Measurements from ENCODE around the gene LRRC28. TPM values are rescaled to one million over a fixed set of nuclear protein-coding genes. Genes with fewer than 3 reads are reported as not detected.
"Not testable (repeated sequence)": the region's sequence is repeated elsewhere in the genome, so short reads cannot be mapped to it uniquely, and the experiment has no call there.

Gene LRRC28
- total RNA-seq, 1 donor from 2014 or later, result 13.6 TPM

- Mint-ChIP-seq H3K36me3 (ENCODE audit: low read depth) (no peaks in the 10 kb centered on the region), H3K27ac (no peak overlapping the region), H3K9me3 (peaks cover 3% of the 10 kb centered on the region), H3K4me3 (no peak overlapping the region), H3K27me3 (ENCODE audit: insufficient read depth) (no peaks in the 10 kb centered on the region), H3K4me1 (ENCODE audit: low read depth) (peaks cover 2% of the 10 kb centered on the region)
- intact Hi-C loops (cut with micrococcal nuclease), result no loop called here
- no peak for DNase-seq (ENCODE audit: low spot score)
These were observed 148.3 kb downstream of the LRRC28 start for GRCh38 chr15:99399618-99400017.

GRCh38 chr15:99401216-99401615 lies 149.9 kb downstream of the LRRC28 start:
- DNase-seq (ENCODE audit: low spot score); H3K4me3 Mint-ChIP-seq; intact Hi-C loops (cut with micrococcal nuclease); H3K27ac Mint-ChIP-seq; H3K36me3 Mint-ChIP-seq (ENCODE audit: low read depth); H3K9me3 Mint-ChIP-seq; H3K27me3 Mint-ChIP-seq (ENCODE audit: insufficient read depth); H3K4me1 Mint-ChIP-seq (ENCODE audit: low read depth): not testable (repeated sequence)

GRCh38 chr15:99402014-99402729 lies 150.9 kb downstream of the LRRC28 start:
- H3K36me3 Mint-ChIP-seq (ENCODE audit: low read depth), result no peaks in the 10 kb centered on the region
- no peaks in the 10 kb centered on the region for H3K9me3 Mint-ChIP-seq
- no peaks in the 10 kb centered on the region for H3K4me1 Mint-ChIP-seq (ENCODE audit: low read depth)
- intact Hi-C loops (cut with micrococcal nuclease), result no loop called here
- no peak overlapping the region for H3K4me3 Mint-ChIP-seq
- no peak overlapping the region for H3K27ac Mint-ChIP-seq
- DNase-seq (ENCODE audit: low spot score), result no peak
- no peaks in the 10 kb centered on the region for H3K27me3 Mint-ChIP-seq (ENCODE audit: insufficient read depth)

- no peaks in the 10 kb centered on the region for H3K27me3 Mint-ChIP-seq (ENCODE audit: insufficient read depth)
These were observed 152.3 kb downstream of the LRRC28 start for GRCh38 chr15:99403597-99403996.

GRCh38 chr15:99404454-99404853 lies 153.2 kb downstream of the LRRC28 start:
- Mint-ChIP-seq H3K36me3 (ENCODE audit: low read depth) (no peaks in the 10 kb centered on the region), H3K27me3 (ENCODE audit: insufficient read depth) (no peaks in the 10 kb centered on the region), H3K4me3 (no peak overlapping the region), H3K9me3 (no peaks in the 10 kb centered on the region), H3K27ac (no peak overlapping the region), H3K4me1 (ENCODE audit: low read depth) (peaks cover 16% of the 10 kb centered on the region)
- intact Hi-C loops (cut with micrococcal nuclease), result no loop called here
- no peak for DNase-seq (ENCODE audit: low spot score)

More at GRCh38 chr15:99403597-99403996, 152.3 kb downstream of the LRRC28 start:
- H3K4me1 Mint-ChIP-seq (ENCODE audit: low read depth), result peaks cover 12% of the 10 kb centered on the region
- no peak overlapping the region for H3K27ac Mint-ChIP-seq
- no peaks in the 10 kb centered on the region for H3K36me3 Mint-ChIP-seq (ENCODE audit: low read depth)
- intact Hi-C loops (cut with micrococcal nuclease), result no loop called here
- no peak overlapping the region for H3K4me3 Mint-ChIP-seq
- DNase-seq (ENCODE audit: low spot score), result no peak
- H3K9me3 Mint-ChIP-seq, result no peaks in the 10 kb centered on the region

GRCh38 chr15:99406120-99406519 lies 154.8 kb downstream of the LRRC28 start:
- no peak overlapping the region for H3K27ac Mint-ChIP-seq
- no peak overlapping the region for H3K4me3 Mint-ChIP-seq
- peaks cover 23% of the 10 kb centered on the region for H3K4me1 Mint-ChIP-seq (ENCODE audit: low read depth)
- H3K36me3 Mint-ChIP-seq (ENCODE audit: low read depth), result no peaks in the 10 kb centered on the region
- DNase-seq (ENCODE audit: low spot score), result no peak
- intact Hi-C loops (cut with micrococcal nuclease), result no loop called here
- H3K9me3 Mint-ChIP-seq, result no peaks in the 10 kb centered on the region
- no peaks in the 10 kb centered on the region for H3K27me3 Mint-ChIP-seq (ENCODE audit: insufficient read depth)

GRCh38 chr15:99406716-99407487 lies 155.6 kb downstream of the LRRC28 start:
- Mint-ChIP-seq H3K27me3 (ENCODE audit: insufficient read depth) (no peaks in the 10 kb centered on the region), H3K36me3 (ENCODE audit: low read depth) (no peaks in the 10 kb centered on the region), H3K4me3 (no peak overlapping the region), H3K9me3 (no peaks in the 10 kb centered on the region), H3K27ac (no peak overlapping the region), H3K4me1 (ENCODE audit: low read depth) (peaks cover 23% of the 10 kb centered on the region)
- DNase-seq (ENCODE audit: low spot score), result no peak
- intact Hi-C loops (cut with micrococcal nuclease), result no loop called here

- H3K4me1 Mint-ChIP-seq (ENCODE audit: low read depth), result peaks cover 23% of the 10 kb centered on the region
- intact Hi-C loops (cut with micrococcal nuclease), result no loop called here
- DNase-seq (ENCODE audit: low spot score), result no peak
- H3K27me3 Mint-ChIP-seq (ENCODE audit: insufficient read depth), result no peaks in the 10 kb centered on the region
- H3K36me3 Mint-ChIP-seq (ENCODE audit: low read depth), result no peaks in the 10 kb centered on the region
- H3K4me3 Mint-ChIP-seq, result no peak overlapping the region
- H3K27ac Mint-ChIP-seq, result no peak overlapping the region
- no peaks in the 10 kb centered on the region for H3K9me3 Mint-ChIP-seq
These were observed 156.4 kb downstream of the LRRC28 start for GRCh38 chr15:99407716-99408115.

GRCh38 chr15:99408236-99409096 lies 157.2 kb downstream of the LRRC28 start:
- Mint-ChIP-seq H3K27me3 (ENCODE audit: insufficient read depth) (no peaks in the 10 kb centered on the region), H3K36me3 (ENCODE audit: low read depth) (no peaks in the 10 kb centered on the region), H3K4me3 (no peak overlapping the region), H3K9me3 (no peaks in the 10 kb centered on the region), H3K27ac (no peak overlapping the region), H3K4me1 (ENCODE audit: low read depth) (peaks cover 23% of the 10 kb centered on the region)
- no peak for DNase-seq (ENCODE audit: low spot score)
- intact Hi-C loops (cut with micrococcal nuclease), result no loop called here

- Mint-ChIP-seq H3K4me3 (no peak overlapping the region), H3K4me1 (ENCODE audit: low read depth) (peaks cover 23% of the 10 kb centered on the region), H3K27ac (no peak overlapping the region), H3K36me3 (ENCODE audit: low read depth) (no peaks in the 10 kb centered on the region), H3K27me3 (ENCODE audit: insufficient read depth) (no peaks in the 10 kb centered on the region), H3K9me3 (no peaks in the 10 kb centered on the region)
- intact Hi-C loops (cut with micrococcal nuclease), result no loop called here
- no peak for DNase-seq (ENCODE audit: low spot score)
These were observed 157.8 kb downstream of the LRRC28 start for GRCh38 chr15:99409097-99409473.

GRCh38 chr15:99409560-99409959 lies 158.3 kb downstream of the LRRC28 start:
- H3K4me3 Mint-ChIP-seq, result no peak overlapping the region
- intact Hi-C loops (cut with micrococcal nuclease), result no loop called here
- H3K9me3 Mint-ChIP-seq, result no peaks in the 10 kb centered on the region
- no peak overlapping the region for H3K27ac Mint-ChIP-seq
- no peak for DNase-seq (ENCODE audit: low spot score)
- peaks cover 23% of the 10 kb centered on the region for H3K4me1 Mint-ChIP-seq (ENCODE audit: low read depth)
- no peaks in the 10 kb centered on the region for H3K36me3 Mint-ChIP-seq (ENCODE audit: low read depth)
- H3K27me3 Mint-ChIP-seq (ENCODE audit: insufficient read depth), result no peaks in the 10 kb centered on the region

GRCh38 chr15:99410477-99410876 lies 159.2 kb downstream of the LRRC28 start:
- Mint-ChIP-seq H3K36me3 (ENCODE audit: low read depth) (no peaks in the 10 kb centered on the region), H3K9me3 (no peaks in the 10 kb centered on the region), H3K4me3 (no peak overlapping the region), H3K27me3 (ENCODE audit: insufficient read depth) (no peaks in the 10 kb centered on the region), H3K27ac (peak overlapping the region; percentile 23), H3K4me1 (ENCODE audit: low read depth) (peaks cover 23% of the 10 kb centered on the region)
- intact Hi-C loops (cut with micrococcal nuclease), result no loop called here
- no peak for DNase-seq (ENCODE audit: low spot score)

- Mint-ChIP-seq H3K4me3 (no peak overlapping the region), H3K36me3 (ENCODE audit: low read depth) (no peaks in the 10 kb centered on the region), H3K9me3 (no peaks in the 10 kb centered on the region), H3K27me3 (ENCODE audit: insufficient read depth) (no peaks in the 10 kb centered on the region), H3K4me1 (ENCODE audit: low read depth) (peaks cover 23% of the 10 kb centered on the region), H3K27ac (no peak overlapping the region)
- DNase-seq (ENCODE audit: low spot score), result no peak
- intact Hi-C loops (cut with micrococcal nuclease), result no loop called here
These were observed 160.0 kb downstream of the LRRC28 start for GRCh38 chr15:99411234-99411633.

All from activated T-helper 1 cell treated with anti-CD3 and anti-CD28 coated beads, Interleukin-12 subunit alpha, Interleukin-12 subunit beta, Interleukin-2, Interleukin-4 antibody, amounts not matched to agents 30 ng/mL and 10 ng/mL and 1 ng/mL, durations not matched to agents 14 hours and 24 hours and 36 hours (primary cell).